T-helper 1 cell (primary cell): ENCODE measurements around the gene RNF225.
"Not testable (repeated sequence)": the region's sequence is repeated elsewhere in the genome, so short reads cannot be mapped to it uniquely, and the experiment has no call there.

Source experiments
- DNase-seq, 5 donors: peaks; one replicate each; pipeline ENCODE4 v3.0.0-alpha.2; 2012 to 2020
- total RNA-seq, 4 donors: gene quantifications; one replicate each; lab custom pipeline; 2026; lab: John Stamatoyannopoulos, UW

Gene RNF225
- total RNA-seq: 0.12 to 0.91 (median 0.59) reads per million in 4 donors

- no peak for DNase-seq
Observed at GRCh38 chr19:58395220-58395978, at the start of gene RNF225. Gene RNF225 (plus strand): TSS chr19:58395656. CDS start chr19:58396090, 434 bp downstream.

GRCh38 chr19:58346961-58347929 is 48.2 kb upstream of the RNF225 start:
- DNase-seq: peak; percentile 46 to 73 (median 55)

GRCh38 chr19:58348080-58348479 is 47.4 kb upstream of the RNF225 start:
- not testable (repeated sequence) for DNase-seq

- DNase-seq: no peak
Observed at GRCh38 chr19:58349590-58349989, 45.9 kb upstream of the RNF225 start.

DNA sequence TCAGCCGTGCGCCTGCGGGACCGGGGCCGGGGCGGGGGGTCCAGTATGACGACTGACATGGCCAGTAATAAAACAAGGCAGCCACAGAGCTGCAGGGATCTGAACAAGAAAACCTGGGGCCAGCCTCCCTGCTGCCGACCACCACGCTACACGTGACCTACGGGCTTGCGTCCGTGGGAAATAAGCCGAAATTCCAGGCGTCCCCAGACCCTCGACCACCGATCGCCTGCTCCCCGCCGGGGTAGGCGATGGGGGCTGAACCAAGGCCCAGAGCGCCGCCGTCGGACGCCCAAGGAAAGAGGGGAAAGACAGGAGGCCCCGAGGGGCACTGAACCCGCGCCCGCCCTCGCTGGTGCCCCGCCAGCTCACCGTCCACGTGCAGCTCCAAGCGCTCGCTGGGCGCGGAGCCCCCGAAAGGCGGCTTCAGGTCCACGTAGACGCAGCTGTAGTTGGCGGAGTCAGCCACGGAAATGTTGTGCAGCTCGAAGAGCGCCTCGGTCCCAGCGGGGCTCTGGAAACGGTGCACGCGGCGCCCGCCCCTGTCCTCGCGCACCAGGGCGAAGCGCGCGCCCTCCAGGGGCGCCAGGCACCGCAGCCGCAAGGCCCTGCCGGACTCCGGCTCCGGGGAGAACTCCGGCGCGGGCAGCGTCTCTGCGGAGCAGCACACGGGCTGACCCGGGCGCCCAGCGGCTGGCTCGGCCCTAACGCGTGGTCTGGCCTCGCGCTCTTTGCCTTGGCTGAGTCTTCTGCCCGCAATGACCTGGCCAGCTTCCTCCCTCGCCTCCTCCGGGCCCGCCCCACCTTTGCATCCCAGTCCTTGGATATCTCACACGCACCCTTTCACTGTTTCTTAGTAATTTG is 45.2 kb upstream of the RNF225 start:
- DNase-seq: no peak

- no peak for DNase-seq
Observed at GRCh38 chr19:58350871-58351557, 44.4 kb upstream of the RNF225 start.

GRCh38 chr19:58351558-58351878 is 43.9 kb upstream of the RNF225 start:
- DNase-seq: no peak

DNA sequence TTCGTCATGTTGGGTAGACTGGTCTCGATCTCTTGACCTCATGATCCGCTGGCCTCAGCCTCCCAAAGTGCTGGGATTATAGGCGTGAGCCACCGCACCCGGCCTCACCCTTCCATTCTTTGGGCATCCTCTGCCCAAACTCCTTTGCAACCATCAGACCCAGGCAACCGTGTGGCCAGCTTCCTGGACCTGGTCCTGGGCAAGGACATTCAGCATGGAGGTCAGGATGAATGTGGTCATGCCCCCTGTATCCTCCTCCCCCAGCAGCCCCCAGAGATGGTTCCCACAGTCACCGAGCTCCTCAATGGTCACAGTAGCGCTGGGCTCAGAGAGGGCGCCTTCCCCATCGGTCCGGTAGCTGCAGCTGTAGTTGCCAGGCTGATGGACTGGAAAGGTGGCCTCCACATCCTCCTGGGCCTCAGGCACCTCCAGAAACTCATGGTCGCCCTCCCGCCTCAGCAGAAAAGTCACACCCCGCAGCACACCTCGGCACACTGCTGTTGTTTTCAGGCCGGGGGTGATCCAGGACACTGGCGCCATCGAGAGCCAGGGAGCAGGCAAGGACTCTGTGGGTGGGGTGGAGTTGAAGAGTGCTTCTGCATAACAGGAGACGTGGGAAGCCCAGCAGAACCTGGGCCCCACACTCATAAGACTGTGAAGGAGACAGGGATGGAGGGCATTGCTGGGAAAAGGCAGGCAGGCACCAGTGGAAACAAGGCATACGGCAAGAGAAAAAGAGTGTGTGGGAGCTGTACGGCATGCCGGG is 43.3 kb upstream of the RNF225 start:
- no peak for DNase-seq

DNA sequence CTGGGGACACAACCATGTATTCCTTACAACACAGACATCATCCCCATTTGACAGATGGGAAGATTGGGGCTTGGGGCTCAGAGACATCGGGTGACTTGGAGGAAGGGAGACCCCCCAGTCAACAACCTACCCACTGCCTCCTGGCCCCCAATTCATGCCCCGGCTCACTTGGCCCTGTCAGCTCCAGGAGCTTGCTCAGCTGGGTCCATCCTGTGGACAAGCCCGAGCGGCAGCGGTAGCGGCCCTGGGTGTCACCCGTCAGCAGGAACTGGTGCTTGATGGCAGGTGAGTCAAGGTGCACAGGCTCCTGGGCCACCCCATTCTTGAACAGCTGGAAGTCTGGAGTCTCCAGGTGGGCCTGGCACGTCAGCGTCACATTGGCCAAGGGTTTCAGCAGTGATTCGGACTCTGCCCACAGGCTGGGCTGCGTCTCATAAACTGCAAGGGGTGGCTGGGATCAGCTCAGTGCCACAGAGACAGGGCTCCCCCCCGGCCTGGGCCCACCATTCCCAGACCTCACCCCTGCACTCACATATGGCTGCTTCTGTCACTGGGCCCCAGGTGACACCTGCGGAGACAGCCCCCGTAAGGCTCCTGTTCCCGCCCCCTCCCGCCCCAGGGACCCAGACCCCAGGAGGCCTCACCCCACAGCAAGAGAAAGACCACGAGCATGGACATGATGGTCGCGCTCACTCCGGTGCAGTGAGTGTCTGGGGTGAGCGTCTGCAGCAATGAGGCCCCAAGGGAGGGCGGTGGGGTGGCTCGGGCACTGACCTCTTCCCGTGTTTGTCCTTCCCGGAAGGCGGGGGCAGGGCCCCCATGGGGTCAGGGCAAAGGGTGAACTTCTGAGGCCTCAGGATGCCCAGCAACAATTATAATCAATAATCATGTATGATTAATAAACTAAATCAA is 42.4 kb upstream of the RNF225 start, which contains the start of gene A1BG:
Gene A1BG, minus strand, starts transcription at position 733 of the 912 bp plus-strand sequence. Its CDS starts 55 bp downstream, at position 678.
- DNase-seq: no peak

DNA sequence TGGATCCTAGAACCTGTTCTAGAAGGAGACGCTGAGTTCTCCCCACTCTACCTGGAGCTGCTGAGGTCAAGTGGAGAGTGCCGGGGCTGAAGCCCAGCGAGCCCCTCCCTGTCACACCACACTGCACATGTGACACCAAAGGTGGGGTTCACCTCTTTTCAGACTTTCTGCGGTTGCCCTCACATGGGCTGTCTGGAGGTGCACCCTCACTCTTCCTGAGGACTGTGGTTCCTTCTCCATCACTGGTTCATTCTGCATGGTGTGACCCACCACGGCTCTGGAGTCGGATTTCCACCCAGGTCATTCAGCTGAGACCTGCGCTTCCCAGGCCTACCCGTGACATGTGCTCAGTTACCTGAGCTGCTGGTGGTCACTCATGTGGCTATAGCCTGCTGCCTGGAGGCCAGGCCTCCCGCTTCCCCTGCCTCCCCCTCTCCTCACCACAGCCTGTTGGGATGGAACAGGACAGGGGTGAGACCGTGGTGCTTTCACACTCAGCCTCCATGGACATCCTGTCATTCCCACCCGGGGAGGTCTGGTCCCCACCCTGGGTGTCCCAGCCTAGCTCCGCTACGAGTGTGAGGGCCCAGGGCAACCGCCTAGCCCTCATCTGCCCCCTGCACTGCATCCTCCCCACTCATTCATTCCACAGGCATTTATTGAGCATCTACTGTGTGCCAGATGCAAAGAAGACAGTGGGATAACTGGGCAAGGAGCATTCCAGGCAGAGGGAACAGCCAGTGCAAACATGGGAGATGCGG is 41.6 kb upstream of the RNF225 start:
- no peak for DNase-seq

DNA sequence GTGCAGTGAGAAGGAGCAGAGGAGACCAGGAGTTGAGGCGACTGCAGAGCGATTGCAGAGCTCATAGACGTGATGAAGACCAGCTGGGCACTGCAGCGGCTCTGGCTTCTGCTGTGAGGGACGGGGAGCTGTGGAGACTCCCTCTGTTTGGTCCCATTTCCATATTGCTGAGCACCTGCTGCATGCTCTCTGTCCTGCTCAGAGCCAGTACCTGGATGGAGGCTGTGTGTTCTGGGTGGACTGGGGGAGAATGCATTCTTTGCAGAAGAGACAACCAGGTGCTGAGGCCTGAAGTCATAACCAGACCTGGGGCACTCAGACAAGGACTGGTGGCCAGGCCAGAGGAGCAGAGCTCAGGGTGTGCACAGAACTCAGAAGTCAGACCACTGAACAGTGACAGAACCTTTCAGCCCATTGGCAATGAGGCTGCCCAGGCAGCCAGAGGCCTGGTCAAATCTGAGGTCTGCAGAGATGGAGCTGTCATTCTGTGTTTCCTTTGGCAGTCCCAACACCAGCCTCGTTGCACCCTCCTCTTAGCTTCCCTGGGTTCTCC is 40.9 kb upstream of the RNF225 start:
- DNase-seq: no peak

DNA sequence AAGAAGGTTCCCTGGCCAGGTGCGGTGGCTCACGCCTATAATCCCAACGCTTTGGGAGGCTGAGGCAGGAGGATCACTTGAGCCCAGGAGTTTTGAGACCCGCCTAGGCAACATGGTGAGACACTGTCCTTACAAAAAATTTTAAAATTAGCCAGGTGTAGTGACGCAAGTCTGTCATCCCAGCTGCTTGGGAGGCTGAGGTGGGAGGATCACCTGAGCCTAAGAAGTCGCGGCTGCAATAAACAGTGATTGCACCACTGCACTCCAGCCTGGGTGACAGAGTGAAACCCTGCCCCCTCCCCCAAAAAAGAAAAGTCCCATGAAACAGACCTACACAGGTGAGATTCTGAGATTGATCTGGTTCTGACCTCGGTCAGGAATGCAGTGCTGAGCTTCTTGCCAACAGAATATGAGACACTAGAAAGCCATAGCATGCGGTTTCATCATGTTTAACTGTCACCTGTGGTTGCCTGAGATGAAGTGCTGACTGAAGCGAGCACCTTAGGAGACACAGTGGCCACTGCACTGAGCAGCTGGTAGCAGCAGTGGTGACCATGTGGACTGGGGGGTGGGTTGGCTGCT is 40.1 kb upstream of the RNF225 start:
- DNase-seq: no peak

- peak in 2 of 5 donors; percentile 22 to 53 for DNase-seq
Observed at GRCh38 chr19:58355908-58356765, 39.3 kb upstream of the RNF225 start.

GRCh38 chr19:58356766-58357480 is 38.5 kb upstream of the RNF225 start:
- no peak for DNase-seq

- DNase-seq: no peak
Observed at GRCh38 chr19:58357481-58358145, 37.8 kb upstream of the RNF225 start.

DNA sequence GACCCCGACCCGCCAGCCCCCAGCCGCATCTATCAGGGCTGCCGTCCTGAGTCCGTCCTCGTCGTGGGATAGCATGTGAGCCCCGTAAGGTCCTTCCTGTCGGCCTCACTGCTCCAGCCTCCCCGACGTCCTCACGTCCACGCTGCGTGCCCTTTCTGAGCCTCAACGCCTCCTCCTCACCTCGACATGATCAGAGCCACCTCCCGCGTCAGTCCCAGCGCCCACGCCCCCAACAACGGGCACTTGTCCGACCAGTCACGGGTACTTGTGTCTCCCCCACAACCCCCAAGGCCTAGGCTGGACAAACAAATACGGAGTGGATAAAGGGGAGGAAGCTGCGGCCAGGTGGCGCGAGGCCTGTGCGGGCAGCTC is 33.6 kb upstream of the RNF225 start:
- DNase-seq: peak in 1 of 5 donors; percentile 61
